SK-N-SH (cell line): Measurements from ENCODE around the gene TOP3A.

Experiments
- CHD2 ChIP-seq: fragments of 150-350 bp; IDR thresholded peaks from 2 replicates; pipeline ENCODE4 v1.6.1; 2018; ENCODE audit warnings: low read length; ENCODE audit not compliant: partially characterized antibody
- JUND ChIP-seq: IDR thresholded peaks from 2 replicates; pipeline ENCODE4 v1.4.0; 2012
- POLR2AphosphoS5 ChIP-seq: IDR thresholded peaks from 2 replicates; pipeline ENCODE4 v1.6.1; 2012; ENCODE audit warnings: low read depth, low read length
- RAD21 ChIP-seq: IDR thresholded peaks from 2 replicates; pipeline ENCODE4 v1.6.1; 2012; ENCODE audit warnings: mild to moderate bottlenecking, low read length
- USF1 ChIP-seq: IDR thresholded peaks from 2 replicates; pipeline ENCODE4 v1.4.0; 2012; ENCODE audit warnings: low read depth, borderline replicate concordance
- TF ChIP-seq, protein P1 (sequence below): fragments of 200-600 bp; sonication (generic); IDR thresholded peaks from 2 replicates; pipeline ENCODE4 v1.6.1; 2017; ENCODE audit warnings: antibody characterized with exemption, mild to moderate bottlenecking, moderate library complexity

DNA sequence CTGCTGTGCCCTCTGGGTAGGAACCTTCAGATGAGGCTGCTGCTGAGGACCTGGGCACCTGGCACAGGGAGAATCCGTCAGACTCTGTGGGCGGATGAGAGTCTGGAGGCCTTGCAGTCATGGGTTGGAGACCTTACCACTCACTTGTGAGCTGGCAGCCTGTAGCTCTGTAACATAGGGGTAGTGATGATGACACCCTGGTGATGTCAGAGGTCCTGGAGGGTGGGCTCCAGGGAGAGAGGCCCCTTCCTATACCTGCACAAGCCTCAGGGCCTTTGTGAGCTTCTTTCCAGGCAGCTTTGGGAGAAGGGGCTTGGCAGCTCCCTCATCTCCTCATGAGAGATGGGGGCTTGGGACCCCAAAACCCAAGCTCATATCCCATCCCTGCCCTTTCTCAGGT is 52.7 kb downstream of the TOP3A start:
- TF ChIP-seq, protein P1, sequence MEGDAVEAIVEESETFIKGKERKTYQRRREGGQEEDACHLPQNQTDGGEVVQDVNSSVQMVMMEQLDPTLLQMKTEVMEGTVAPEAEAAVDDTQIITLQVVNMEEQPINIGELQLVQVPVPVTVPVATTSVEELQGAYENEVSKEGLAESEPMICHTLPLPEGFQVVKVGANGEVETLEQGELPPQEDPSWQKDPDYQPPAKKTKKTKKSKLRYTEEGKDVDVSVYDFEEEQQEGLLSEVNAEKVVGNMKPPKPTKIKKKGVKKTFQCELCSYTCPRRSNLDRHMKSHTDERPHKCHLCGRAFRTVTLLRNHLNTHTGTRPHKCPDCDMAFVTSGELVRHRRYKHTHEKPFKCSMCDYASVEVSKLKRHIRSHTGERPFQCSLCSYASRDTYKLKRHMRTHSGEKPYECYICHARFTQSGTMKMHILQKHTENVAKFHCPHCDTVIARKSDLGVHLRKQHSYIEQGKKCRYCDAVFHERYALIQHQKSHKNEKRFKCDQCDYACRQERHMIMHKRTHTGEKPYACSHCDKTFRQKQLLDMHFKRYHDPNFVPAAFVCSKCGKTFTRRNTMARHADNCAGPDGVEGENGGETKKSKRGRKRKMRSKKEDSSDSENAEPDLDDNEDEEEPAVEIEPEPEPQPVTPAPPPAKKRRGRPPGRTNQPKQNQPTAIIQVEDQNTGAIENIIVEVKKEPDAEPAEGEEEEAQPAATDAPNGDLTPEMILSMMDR = no peak
- TF ChIP-seq USF1 = no peak
- no peak for TF ChIP-seq RAD21
- TF ChIP-seq JUND = no peak
- TF ChIP-seq POLR2AphosphoS5 = no peak
- no peak for TF ChIP-seq CHD2
